Heart right ventricle (tissue), 16 donors: ENCODE results near the gene NLRC5. TPM values are rescaled to one million over a fixed set of nuclear protein-coding genes. Genes with fewer than 3 reads are reported as not detected.

Source experiments
- ATAC-seq, 8 donors: fragments of 200-7000 bp; cut with Tn5 transposase; one replicate each; pipeline ENCODE4 v1.9.1; 2020; ENCODE audit warnings: mild to moderate bottlenecking in 8 of 8, moderate library complexity in 8 of 8, moderate number of reproducible peaks in 1 of 8
- DNase-seq, 2 donors: peaks; one replicate each; pipeline ENCODE4 v3.0.0-alpha.2; 2020
- H3K27ac ChIP-seq, 10 donors: fragments of 200-600 bp; sonication (generic) in 2 of 10; one replicate each; pipeline versions ENCODE4 v1.5.0 to v1.8.0; 2020 to 2022; ENCODE audit warnings: mild to moderate bottlenecking in 3 of 10
- H3K27me3 ChIP-seq, 7 donors: fragments of 200-600 bp; one replicate each; pipeline ENCODE4 v1.8.0; 2021 to 2022; ENCODE audit warnings: mild to moderate bottlenecking in 2 of 7
- H3K36me3 ChIP-seq, 9 donors: fragments of 200-600 bp; sonication (generic) in 1 of 9; one replicate each; pipeline versions ENCODE4 v1.5.0 to v1.8.0; 2020 to 2022; ENCODE audit warnings: mild to moderate bottlenecking in 2 of 9
- H3K4me1 ChIP-seq, 9 donors: fragments of 200-600 bp; sonication (generic) in 1 of 9; one replicate each; pipeline versions ENCODE4 v1.5.0 to v1.8.0; 2020 to 2022; ENCODE audit warnings: mild to moderate bottlenecking in 4 of 9
- H3K4me3 ChIP-seq, 10 donors: fragments of 200-600 bp; sonication (generic) in 2 of 10; one replicate each; pipeline versions ENCODE4 v1.5.0 to v1.8.0; 2020 to 2022; ENCODE audit warnings: mild to moderate bottlenecking in 7 of 10, moderate library complexity in 2 of 10
- H3K9me3 ChIP-seq, 11 donors: fragments of 200-600 bp in 10 of 11; sonication (generic) in 2 of 11; one replicate each; pipeline versions ENCODE4 v1.5.0 to v1.8.0; 2013 to 2022; ENCODE audit warnings: mild to moderate bottlenecking in 2 of 11, control low read depth in 1 of 11, moderate library complexity in 1 of 11
- WGBS, 2 donors: extraction: QIAGEN DNeasy Blood & Tissue Kit; methylation state at CpG; one replicate each; pipeline ENCODE4 v1.1.7; 2013; ENCODE audit warnings: inconsistent platforms in 1 of 2; 5-methylcytosine and 5-hydroxymethylcytosine counted together
- intact Hi-C, 10 donors: fragments of 100-400 bp; cut with DNase I; formaldehyde crosslinking; loops; one replicate each; pipeline versions ENCODE4 v1.11.1 to v1.14.2; 2022
- polyA plus RNA-seq, 2 donors: library from polyadenylated mRNA; stranded (reverse); fragments of 200-250 nt; gene quantifications; one replicate each; pipeline ENCODE4 v1.2.3, GENCODE V29; 2013
- total RNA-seq, 10 donors: library from RNA; stranded (reverse); fragmentation: NEBNext Ultra II Directional in 3 of 10; extraction: Animal tissue kit (Norgen Biotek cat#: 25700) in 3 of 10; gene quantifications; one replicate each; pipeline versions ENCODE4 v1.2.1 to v1.2.4, GENCODE V29; 2021 to 2023
- TF ChIP-seq, protein P1 (sequence below), 9 donors: fragments of 200-600 bp; sonication (generic) in 2 of 9; IDR thresholded peaks; one replicate each; pipeline versions ENCODE4 v1.5.0 to v1.8.0; 2021 to 2022; ENCODE audit warnings: antibody characterized with exemption in 9 of 9, mild to moderate bottlenecking in 5 of 9, moderate library complexity in 1 of 9
- donor health status: Arrhythmogenic right ventricular cardiomyopathy.
- donor health status: ischemic (EF 13 %, LVEDD 7.1; RV severe dilation, severe dysfunction).
- donor health status: healthy with polysubstance abuse.
- donor health status: DM: no; HTN: yes; CAD: no.
- donor health status: DM: no; HTN: no; CAD: no.
- donor health status: ischemic (EF 25% LVEDD 6.9; RV normal size, moderate dysfunction).
- donor health status: ischemic (EF 25% LVEDD 5.7; RV mildly dilated, moderate dysfunction).
- donor health status: healthy.
- donor health status: DM: yes; HTN: yes; CAD: no.
- donor health status: Ischemic cardiomyopathy.
- donor health status: ischemic (EF 35%, LVEDD 5.7; RV mildly dilated, moderate dysfunction).
- donor health status: nonischemic (EF 11% LVEDD 7.7; RV severe dilation, severe dysfunction).
- donor health status: DM: yes; HTN: yes; CAD: no.
- donor health status: PGD.
- donor health status: ischemic (EF 29% LVEDD 5.4; RV normal size, mild dysfunction).
- donor health status: nonischemic (EF 23%, LVEDD 6.1; RV moderate dilation, normal function).

NLRC5 gene
- total and polyA plus RNA-seq, 12 donors, result 6.2 to 49.6 (median 13.5) TPM

DNA sequence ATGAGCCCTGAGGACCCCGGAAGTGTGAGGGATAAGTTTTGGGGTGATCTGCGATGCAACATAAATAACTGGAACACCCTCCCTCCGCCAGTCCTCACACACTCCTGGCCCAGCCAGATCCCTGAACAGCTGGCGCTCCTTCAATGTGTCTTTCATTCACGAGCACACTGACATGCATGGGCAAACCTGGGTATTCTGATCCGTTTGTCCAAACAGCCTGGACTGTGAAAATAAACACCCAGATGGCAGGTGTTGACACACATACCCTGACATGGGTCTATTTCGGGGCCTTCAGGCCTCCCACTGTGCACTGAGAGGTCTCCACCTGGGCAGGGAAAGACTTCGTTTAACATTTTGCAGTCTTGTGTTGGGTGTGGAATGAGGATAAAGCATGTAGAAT is 100.0 kb downstream of the NLRC5 start:
- H3K36me3 ChIP-seq, result no peaks in the 10 kb centered on the region
- no peaks in the 10 kb centered on the region for H3K27me3 ChIP-seq
- H3K9me3 ChIP-seq, result no peaks in the 10 kb centered on the region
- no peak overlapping the region for H3K4me3 ChIP-seq
- peaks cover 3 to 41% (median 24%) of the 10 kb centered on the region in 9 donors for H3K4me1 ChIP-seq
- 79 to 85% methylated on average over 8 of the region's 8 CpGs for WGBS, 2 donors
- DNase-seq (no peak), ATAC-seq (no peak)
- intact Hi-C loops, result loop anchor here in 5 of 10 donors (5.0 to 10.0 kb wide), 4 partner anchors 78 to 335 kb away; partner anchors contain the start of gene PLLP (in 1 of the 5)
- TF ChIP-seq, protein P1, sequence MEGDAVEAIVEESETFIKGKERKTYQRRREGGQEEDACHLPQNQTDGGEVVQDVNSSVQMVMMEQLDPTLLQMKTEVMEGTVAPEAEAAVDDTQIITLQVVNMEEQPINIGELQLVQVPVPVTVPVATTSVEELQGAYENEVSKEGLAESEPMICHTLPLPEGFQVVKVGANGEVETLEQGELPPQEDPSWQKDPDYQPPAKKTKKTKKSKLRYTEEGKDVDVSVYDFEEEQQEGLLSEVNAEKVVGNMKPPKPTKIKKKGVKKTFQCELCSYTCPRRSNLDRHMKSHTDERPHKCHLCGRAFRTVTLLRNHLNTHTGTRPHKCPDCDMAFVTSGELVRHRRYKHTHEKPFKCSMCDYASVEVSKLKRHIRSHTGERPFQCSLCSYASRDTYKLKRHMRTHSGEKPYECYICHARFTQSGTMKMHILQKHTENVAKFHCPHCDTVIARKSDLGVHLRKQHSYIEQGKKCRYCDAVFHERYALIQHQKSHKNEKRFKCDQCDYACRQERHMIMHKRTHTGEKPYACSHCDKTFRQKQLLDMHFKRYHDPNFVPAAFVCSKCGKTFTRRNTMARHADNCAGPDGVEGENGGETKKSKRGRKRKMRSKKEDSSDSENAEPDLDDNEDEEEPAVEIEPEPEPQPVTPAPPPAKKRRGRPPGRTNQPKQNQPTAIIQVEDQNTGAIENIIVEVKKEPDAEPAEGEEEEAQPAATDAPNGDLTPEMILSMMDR (IDR thresholded peaks at IDR 0.05), result no peak
- H3K27ac ChIP-seq, result no peak overlapping the region

DNA sequence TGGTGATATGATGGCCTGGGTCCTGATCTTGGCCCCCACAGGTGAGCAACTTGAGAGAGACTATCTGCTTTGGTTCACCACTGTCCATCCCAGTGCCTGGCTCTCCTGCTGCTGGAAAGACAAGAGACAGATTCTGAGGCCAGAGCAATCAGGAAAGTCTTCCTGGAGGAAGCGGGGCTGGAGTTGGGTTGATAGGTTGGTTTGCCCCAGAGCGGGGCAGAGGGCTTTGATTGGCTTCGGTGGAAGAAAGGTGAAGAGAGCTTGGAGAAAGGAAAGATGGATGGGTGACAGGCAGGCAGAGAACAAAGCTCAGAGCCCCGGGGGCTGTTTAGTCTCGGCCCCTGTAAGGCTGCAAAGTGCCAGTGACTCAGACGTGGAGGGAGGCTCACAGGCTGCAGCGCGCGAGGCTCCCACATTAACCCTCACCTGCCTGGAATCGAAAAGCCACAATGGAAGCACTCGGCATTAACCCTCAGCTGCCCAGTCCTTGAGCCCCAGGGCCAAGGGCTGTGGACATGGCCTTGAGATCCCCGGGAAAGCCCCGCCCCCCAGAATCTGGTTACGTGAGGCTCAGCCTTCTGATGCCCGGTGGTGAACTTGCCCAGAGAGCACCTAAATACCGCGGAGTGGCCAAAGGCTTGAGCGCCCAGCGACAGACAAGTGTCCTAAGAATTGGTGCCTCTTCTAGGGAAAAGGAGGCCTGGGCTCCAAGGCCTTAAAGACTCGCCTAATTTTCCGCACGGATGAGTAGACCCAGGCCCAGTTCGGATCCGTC is 102.0 kb downstream of the NLRC5 start:
- H3K9me3 ChIP-seq, result no peaks in the 10 kb centered on the region
- ATAC-seq (peak in 5 of 8 donors; percentile 8 to 34 (median 24)), DNase-seq (peak; percentile 36)
- peaks cover 0 to 8% (median 0%) of the 10 kb centered on the region in 9 donors for H3K36me3 ChIP-seq
- intact Hi-C loops, result loop anchor here in 5 of 10 donors (2.0 to 10.0 kb wide), 5 partner anchors 53 to 77 kb away; no protein-coding TSS in a partner anchor
- TF ChIP-seq, protein P1 (IDR thresholded peaks at IDR 0.05), result no peak
- H3K27ac ChIP-seq, result peak overlapping the region in 9 of 10 donors; percentile 65 to 93 (median 90)
- WGBS, 2 donors, result 19% methylated on average over 23 to 24 of the region's 24 CpGs
- no peaks in the 10 kb centered on the region for H3K27me3 ChIP-seq
- H3K4me3 ChIP-seq, result peak overlapping the region in 9 of 10 donors; percentile 71 to 97 (median 83)
- H3K4me1 ChIP-seq, result peaks cover 10 to 38% (median 30%) of the 10 kb centered on the region in 9 donors

DNA sequence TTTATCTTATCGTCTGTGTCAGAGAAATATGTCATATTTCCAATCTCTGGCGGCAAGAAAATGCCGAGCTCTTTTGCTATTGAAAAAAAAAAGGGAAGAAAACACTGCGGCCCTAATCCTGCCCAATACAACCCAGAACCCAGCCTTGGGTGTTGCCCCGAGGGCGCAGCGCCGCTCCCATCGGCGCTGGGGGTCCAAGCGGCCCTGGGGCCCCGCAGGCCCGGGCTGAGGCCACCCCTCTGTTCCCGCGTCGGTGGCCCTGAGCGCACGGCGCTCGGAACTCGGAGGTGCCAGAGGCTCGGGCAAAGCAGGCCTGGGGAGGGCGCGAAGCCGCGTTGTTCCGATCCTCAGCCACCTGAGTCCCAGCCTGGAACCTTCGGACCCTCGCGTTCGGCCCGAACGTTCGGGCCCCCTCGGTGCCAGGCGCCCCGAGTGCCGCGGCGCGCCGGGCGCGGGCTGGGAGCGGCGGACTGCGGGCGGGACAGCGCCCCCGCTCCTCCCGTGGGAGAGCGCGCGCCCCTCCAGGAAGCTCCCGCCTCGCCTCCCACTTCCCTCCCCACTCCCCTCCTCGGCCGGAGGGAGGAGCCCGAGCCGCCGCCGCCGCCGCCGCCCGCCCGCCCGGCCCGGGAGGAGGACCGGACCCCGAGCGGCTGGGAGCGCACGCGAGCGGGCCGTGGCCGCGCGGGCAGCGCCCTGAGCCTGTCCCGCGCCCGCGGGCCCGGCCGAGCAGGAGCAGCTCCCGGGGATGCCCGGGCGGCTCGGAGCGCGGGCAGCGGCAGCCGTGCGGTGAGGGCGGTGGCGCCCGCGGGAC is 102.8 kb downstream of the NLRC5 start, which contains the start of gene CPNE2:
Gene CPNE2 (plus strand): TSS at position 609 of the 811 bp plus-strand sequence. CDS start 18,160 bp downstream, outside the sequence.
- peak within 1 kb of the TSS; percentile 77 to 93 (median 90) for H3K27ac ChIP-seq
- peak; percentile 66 to 78 for DNase-seq
- peak; percentile 76 to 93 (median 88) for ATAC-seq
- 0 to 1% methylated on average over 96 to 99 of the region's 100 CpGs for WGBS, 2 donors
- H3K4me1 ChIP-seq, result peaks cover 10 to 39% (median 30%) of the 10 kb centered on the region in 9 donors
- no peaks in the 10 kb centered on the region for H3K27me3 ChIP-seq
- H3K36me3 ChIP-seq, result peaks cover 0 to 8% (median 0%) of the 10 kb centered on the region in 9 donors
- H3K9me3 ChIP-seq, result no peaks in the 10 kb centered on the region
- intact Hi-C loops, result loop anchor here in 6 of 10 donors (1.0 to 10.0 kb wide), 6 partner anchors 53 to 77 kb away; no protein-coding TSS in a partner anchor
- TF ChIP-seq, protein P1 (IDR thresholded peaks at IDR 0.05), result peak in 1 of 9 donors; percentile 12
- peak within 1 kb of the TSS; percentile 47 to 97 (median 83) for H3K4me3 ChIP-seq
